Sigmoid colon (tissue), 7 donors: ENCODE measurements around the gene LRRC3. TPM values are rescaled to one million over a fixed set of nuclear protein-coding genes. Genes with fewer than 3 reads are reported as not detected.
A peak's percentile ranks its signal among the peaks of the same experiment; 100 is the strongest.

Experiments used
- DNase-seq: peaks from one replicate; pipeline ENCODE4 v3.0.0-alpha.2; 2019
- H3K27ac ChIP-seq, 4 donors: fragments of 200-600 bp; sonication (generic); one replicate each; pipeline ENCODE4 v1.5.1; 2016 to 2019; ENCODE audit warnings: mild to moderate bottlenecking in 1 of 4
- H3K27me3 ChIP-seq, 3 donors: fragments of 200-600 bp; sonication (generic); one replicate each; pipeline ENCODE4 v1.5.1; 2019; ENCODE audit warnings: mild to moderate bottlenecking in 1 of 3
- H3K36me3 ChIP-seq, 4 donors: fragments of 200-600 bp; sonication (generic); one replicate each; pipeline ENCODE4 v1.5.1; 2016 to 2019
- H3K4me1 ChIP-seq, 4 donors: fragments of 200-600 bp; sonication (generic); one replicate each; pipeline ENCODE4 v1.5.1; 2017 to 2019
- H3K4me3 ChIP-seq, 4 donors: fragments of 200-600 bp; sonication (generic); one replicate each; pipeline ENCODE4 v1.5.1; 2017 to 2019; ENCODE audit warnings: mild to moderate bottlenecking in 2 of 4, moderate library complexity in 1 of 4
- H3K9me3 ChIP-seq, 4 donors: fragments of 200-600 bp in 3 of 4; sonication (generic) in 3 of 4; one replicate each; pipeline versions ENCODE4 v1.5.1 to v1.6.1; 2013 to 2019
- EP300 ChIP-seq, 4 donors: sonication (generic); formaldehyde crosslinking; IDR thresholded peaks; one replicate each; pipeline ENCODE4 v1.6.1; 2017; ENCODE audit warnings: antibody characterized with exemption in 4 of 4
- POLR2A ChIP-seq, 2 donors: fragments of 450-650 bp; IDR thresholded peaks; one replicate each; pipeline ENCODE4 v1.6.1; 2016; ENCODE audit warnings: antibody characterized with exemption in 2 of 2, mild to moderate bottlenecking in 2 of 2, moderate library complexity in 2 of 2
- POLR2AphosphoS5 ChIP-seq, 4 donors: sonication (generic); formaldehyde crosslinking; IDR thresholded peaks; one replicate each; pipeline ENCODE4 v1.6.1; 2017; ENCODE audit warnings: antibody characterized with exemption in 4 of 4
- WGBS, 2 donors: extraction: QIAGEN DNeasy Blood & Tissue Kit; methylation state at CpG; one replicate each; pipeline ENCODE4 v1.1.7; 2013; 5-methylcytosine and 5-hydroxymethylcytosine counted together
- intact Hi-C: fragments of 100-400 bp; cut with DNase I; formaldehyde crosslinking; loops from one replicate; pipeline ENCODE4 v1.15.1; 2023
- polyA plus RNA-seq, 3 donors: library from polyadenylated mRNA; stranded (reverse); fragments of 200-250 nt; gene quantifications; one replicate each; pipeline ENCODE4 v1.2.3, GENCODE V29; 2013
- small RNA-seq, 3 donors: library from RNA; depleted of rRNA; stranded (forward); fragments of <200 nt; gene quantifications; one replicate each; pipeline ENCODE3, GENCODE V24; 2016
- total RNA-seq, 4 donors: library from RNA; depleted of rRNA; stranded (reverse); fragments of >200 nt; gene quantifications; one replicate each; pipeline ENCODE4 v1.1.0, GENCODE V29; 2016
- TF ChIP-seq, protein P1 (sequence below), 4 experiments: fragments of 450-650 bp in 3 of 4; fragments of 200-600 bp in 1 of 4; IDR thresholded peaks; one replicate each; pipeline ENCODE4 v1.5.1; 2016 to 2019; ENCODE audit warnings: antibody characterized with exemption in 4 of 4, mild to moderate bottlenecking in 3 of 4, moderate library complexity in 2 of 4
- donor health status: healthy with polysubstance abuse.
- donor health status: Bipolar disorder and iron deficiency.
- donor health status: healthy.

The LRRC3 gene
- total and polyA plus RNA-seq, 7 donors = under 0.01 to 7.1 (median 3.9) TPM

DNA sequence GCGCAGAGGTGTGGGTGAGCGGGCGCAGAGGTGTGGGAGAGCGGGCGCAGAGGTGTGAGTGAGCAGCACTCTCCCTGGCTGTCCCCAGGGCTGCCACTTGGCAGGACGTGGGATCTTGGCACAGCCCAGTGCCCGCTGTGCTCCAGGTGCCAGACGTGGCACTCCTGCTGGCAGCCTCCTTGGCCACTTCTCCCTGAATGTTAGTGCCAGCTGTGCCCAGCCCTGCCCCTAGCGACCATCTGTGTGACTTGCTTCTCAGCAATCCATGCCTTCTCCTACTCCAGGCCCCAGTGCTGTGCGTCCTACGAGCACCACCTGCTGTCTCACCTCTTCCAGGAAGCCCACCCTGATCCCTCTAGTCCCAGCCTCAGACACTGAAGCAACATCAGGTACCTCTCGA, 54.2 kb downstream of the LRRC3 start:
- Histone ChIP-seq H3K9me3 (no peaks in the 10 kb centered on the region), H3K4me1 (peaks cover 0 to 9% (median 3%) of the 10 kb centered on the region in 4 donors), H3K36me3 (no peaks in the 10 kb centered on the region), H3K27me3 (peaks cover 3 to 46% (median 15%) of the 10 kb centered on the region in 3 donors), H3K4me3 (no peak overlapping the region), H3K27ac (no peak overlapping the region)
- TF ChIP-seq POLR2AphosphoS5 (IDR thresholded peaks at IDR 0.05) = no peak
- TF ChIP-seq, protein P1, sequence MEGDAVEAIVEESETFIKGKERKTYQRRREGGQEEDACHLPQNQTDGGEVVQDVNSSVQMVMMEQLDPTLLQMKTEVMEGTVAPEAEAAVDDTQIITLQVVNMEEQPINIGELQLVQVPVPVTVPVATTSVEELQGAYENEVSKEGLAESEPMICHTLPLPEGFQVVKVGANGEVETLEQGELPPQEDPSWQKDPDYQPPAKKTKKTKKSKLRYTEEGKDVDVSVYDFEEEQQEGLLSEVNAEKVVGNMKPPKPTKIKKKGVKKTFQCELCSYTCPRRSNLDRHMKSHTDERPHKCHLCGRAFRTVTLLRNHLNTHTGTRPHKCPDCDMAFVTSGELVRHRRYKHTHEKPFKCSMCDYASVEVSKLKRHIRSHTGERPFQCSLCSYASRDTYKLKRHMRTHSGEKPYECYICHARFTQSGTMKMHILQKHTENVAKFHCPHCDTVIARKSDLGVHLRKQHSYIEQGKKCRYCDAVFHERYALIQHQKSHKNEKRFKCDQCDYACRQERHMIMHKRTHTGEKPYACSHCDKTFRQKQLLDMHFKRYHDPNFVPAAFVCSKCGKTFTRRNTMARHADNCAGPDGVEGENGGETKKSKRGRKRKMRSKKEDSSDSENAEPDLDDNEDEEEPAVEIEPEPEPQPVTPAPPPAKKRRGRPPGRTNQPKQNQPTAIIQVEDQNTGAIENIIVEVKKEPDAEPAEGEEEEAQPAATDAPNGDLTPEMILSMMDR (IDR thresholded peaks at IDR 0.05) = peak in 1 of 4 experiments; percentile 20
- DNase-seq = no peak
- 18 to 75% methylated on average over 12 of the region's 12 CpGs for WGBS, 2 donors
- intact Hi-C loops = no loop called here

DNA sequence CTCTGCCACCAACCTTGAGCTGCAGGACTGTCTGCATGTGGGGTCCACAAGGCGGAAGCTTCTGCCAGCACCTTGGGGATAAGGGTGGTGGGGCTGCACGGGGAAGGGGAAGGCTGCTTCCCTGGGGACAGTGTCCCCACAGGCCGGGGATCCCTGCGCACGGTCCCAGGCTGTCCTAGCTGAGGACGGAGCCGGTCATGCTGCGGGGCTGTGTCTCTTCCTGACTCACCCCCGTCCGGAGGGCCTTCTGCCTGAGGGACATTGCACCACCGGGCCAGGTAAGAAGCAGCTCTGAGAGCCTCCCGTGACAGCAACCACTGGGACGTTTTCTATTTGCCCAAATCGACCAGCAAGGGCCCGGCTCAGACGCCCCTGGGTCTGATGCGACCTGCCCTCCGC, 54.8 kb downstream of the LRRC3 start:
- no peak overlapping the region for H3K27ac ChIP-seq
- no peaks in the 10 kb centered on the region for H3K9me3 ChIP-seq
- TF ChIP-seq EP300 (IDR thresholded peaks at IDR 0.05) (no peak), POLR2A (IDR thresholded peaks at IDR 0.05) (no peak), POLR2AphosphoS5 (IDR thresholded peaks at IDR 0.05) (no peak)
- TF ChIP-seq, protein P1 (IDR thresholded peaks at IDR 0.05) = no peak
- intact Hi-C loops = loop anchor here (1.0 kb wide), 1 partner anchor 283 kb away; no protein-coding TSS in a partner anchor
- peaks cover 0 to 9% (median 3%) of the 10 kb centered on the region in 4 donors for H3K4me1 ChIP-seq
- H3K27me3 ChIP-seq = peaks cover 3 to 42% (median 15%) of the 10 kb centered on the region in 3 donors
- no peaks in the 10 kb centered on the region for H3K36me3 ChIP-seq
- DNase-seq = no peak
- WGBS, 2 donors = 42 to 59% methylated on average over 18 of the region's 18 CpGs
- H3K4me3 ChIP-seq = no peak overlapping the region

DNA sequence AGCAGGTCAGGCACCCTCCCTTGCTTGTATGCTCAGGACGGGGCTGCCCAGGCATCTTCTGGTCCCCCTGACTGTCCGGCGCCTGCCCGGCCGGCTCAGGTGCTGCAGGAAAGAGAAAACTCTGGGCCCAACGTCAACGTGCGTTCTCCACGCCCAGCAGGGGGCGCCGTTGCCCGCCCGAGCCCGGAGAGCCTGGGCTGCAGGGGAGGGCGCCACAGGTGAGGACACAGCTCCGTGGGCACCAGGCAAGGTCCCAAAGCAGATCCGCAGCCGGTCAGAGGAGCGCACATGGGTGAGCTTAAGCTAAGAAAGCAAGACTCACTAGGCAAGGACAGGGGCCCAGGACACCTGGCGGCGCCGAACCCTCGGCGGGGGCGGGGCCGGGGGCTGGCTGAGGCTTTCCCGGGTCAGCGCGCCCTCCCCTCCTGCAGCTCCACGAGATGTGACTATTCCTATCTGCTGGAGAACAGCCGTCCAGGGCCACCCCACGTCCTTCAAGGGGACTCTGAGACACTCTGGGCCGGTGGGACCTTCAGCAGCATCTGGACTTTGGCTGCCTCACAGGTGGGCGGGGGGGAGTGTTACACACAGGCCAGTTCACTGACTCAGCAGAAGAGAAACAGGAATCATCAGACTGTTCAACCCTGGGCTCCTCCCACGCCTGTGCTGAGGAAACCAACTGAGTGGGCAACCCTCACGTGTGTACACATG, 55.4 kb downstream of the LRRC3 start:
- Histone ChIP-seq H3K36me3 (no peaks in the 10 kb centered on the region), H3K27me3 (peaks cover 3 to 42% (median 15%) of the 10 kb centered on the region in 3 donors), H3K27ac (no peak overlapping the region), H3K9me3 (no peaks in the 10 kb centered on the region), H3K4me3 (no peak overlapping the region), H3K4me1 (peaks cover 0 to 9% (median 3%) of the 10 kb centered on the region in 4 donors)
- intact Hi-C loops = loop anchor here (1.0 kb wide), 1 partner anchor 283 kb away; no protein-coding TSS in a partner anchor
- no peak for DNase-seq
- WGBS, 2 donors = 4 to 10% methylated on average over 36 of the region's 36 CpGs
- TF ChIP-seq, protein P1 (IDR thresholded peaks at IDR 0.05) = peak; percentile 24 to 71 (median 55)
- TF ChIP-seq POLR2A (IDR thresholded peaks at IDR 0.05) (no peak), POLR2AphosphoS5 (IDR thresholded peaks at IDR 0.05) (no peak), EP300 (IDR thresholded peaks at IDR 0.05) (no peak)

DNA sequence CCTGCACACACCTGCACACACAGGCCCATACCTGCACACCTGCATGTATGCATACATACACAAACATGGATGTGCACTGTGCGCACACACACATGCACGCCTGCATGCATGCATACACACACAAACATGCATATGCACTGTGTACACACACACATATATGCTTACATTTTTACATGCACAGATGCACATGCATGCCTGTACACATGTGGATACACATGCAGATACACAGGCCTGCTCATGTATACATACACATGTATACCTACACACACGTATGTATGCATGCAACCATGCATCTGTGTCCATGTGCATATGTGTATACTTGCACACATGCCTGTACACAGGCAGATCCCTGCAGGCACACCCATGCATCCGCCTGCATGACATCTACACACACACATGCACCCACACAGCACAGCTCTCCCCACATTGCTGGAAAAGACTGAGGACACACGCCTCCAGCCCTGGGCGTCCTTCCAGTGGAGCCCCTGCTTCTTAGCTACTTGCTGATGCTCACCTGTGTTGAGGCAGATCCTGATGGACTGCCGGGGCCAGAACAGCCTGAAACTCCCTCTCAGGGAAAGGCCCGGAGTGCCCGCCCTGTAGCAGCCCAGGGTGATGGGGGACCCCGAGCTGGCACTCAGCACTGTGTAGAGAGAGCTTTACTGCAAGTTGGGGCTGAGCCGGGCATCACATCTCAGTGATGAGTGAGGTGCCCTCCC, 56.1 kb downstream of the LRRC3 start:
- Histone ChIP-seq H3K36me3 (no peaks in the 10 kb centered on the region), H3K4me1 (peaks cover 0 to 9% (median 3%) of the 10 kb centered on the region in 4 donors), H3K27ac (no peak overlapping the region), H3K9me3 (no peaks in the 10 kb centered on the region), H3K4me3 (no peak overlapping the region), H3K27me3 (peaks cover 3 to 36% (median 15%) of the 10 kb centered on the region in 3 donors)
- DNase-seq = no peak
- whole genome bisulfite sequencing, 2 donors = 86 to 91% methylated on average over 11 of the region's 11 CpGs
- TF ChIP-seq POLR2A (IDR thresholded peaks at IDR 0.05) = no peak
- no peak for TF ChIP-seq POLR2AphosphoS5 (IDR thresholded peaks at IDR 0.05)
- no peak for TF ChIP-seq EP300 (IDR thresholded peaks at IDR 0.05)
- TF ChIP-seq, protein P1 (IDR thresholded peaks at IDR 0.05) = no peak
- intact Hi-C loops = no loop called here

Small RNAs within 50 kb of the gene (small RNA-seq; reads per million reads assigned to genes)
- 0 reads per million in 3 donors for gene RF00285

Other genes with a start within 250 kb of the LRRC3 start
- gene ICOSLG, start 214.6 kb upstream of the LRRC3 start, total RNA-seq = 1 to 10 TPM in 1 of 4 donors, under 1 TPM in 3; 0.27 to 1.1 (median 0.83) TPM
- gene ICOSLG, start 214.6 kb upstream of the LRRC3 start, polyA plus RNA-seq = 1 to 10 TPM in 1 of 3 donors, under 1 TPM in 2; 0.60 to 5.7 (median 0.92) TPM
- gene DNMT3L, start 193.6 kb upstream of the LRRC3 start, total RNA-seq = not detected
- not detected for gene DNMT3L, start 193.6 kb upstream of the LRRC3 start, polyA plus RNA-seq
- gene AIRE, start 169.6 kb upstream of the LRRC3 start, total RNA-seq = not detected
- gene AIRE, start 169.6 kb upstream of the LRRC3 start, polyA plus RNA-seq = under 1 TPM in 1 of 3 donors, not detected in 2; 0.61 TPM
- 10 to 100 TPM; 38.0 to 69.8 (median 50.4) TPM for gene PFKL, start 155.5 kb upstream of the LRRC3 start, total RNA-seq
- 100 to 1,000 TPM; 138 to 159 (median 157) TPM for gene PFKL, start 155.5 kb upstream of the LRRC3 start, polyA plus RNA-seq
- gene CFAP410, start 116.1 kb upstream of the LRRC3 start, total RNA-seq = 10 to 100 TPM; 25.8 to 31.1 (median 27.6) TPM
- 10 to 100 TPM; 12.7 to 31.7 (median 28.2) TPM for gene CFAP410, start 116.1 kb upstream of the LRRC3 start, polyA plus RNA-seq
- gene TRPM2, start 101.9 kb upstream of the LRRC3 start, total RNA-seq = 1 to 10 TPM; 1.6 to 3.9 (median 3.2) TPM
- 1 to 10 TPM; 2.4 to 4.9 (median 3.5) TPM for gene TRPM2, start 101.9 kb upstream of the LRRC3 start, polyA plus RNA-seq
- gene KRTAP10-1, start 84.7 kb downstream of the LRRC3 start, total RNA-seq = not detected
- not detected for gene KRTAP10-1, start 84.7 kb downstream of the LRRC3 start, polyA plus RNA-seq
- not detected for gene KRTAP10-2, start 96.0 kb downstream of the LRRC3 start, total RNA-seq
- not detected for gene KRTAP10-2, start 96.0 kb downstream of the LRRC3 start, polyA plus RNA-seq
- gene KRTAP10-3, start 103.3 kb downstream of the LRRC3 start, total RNA-seq = under 1 TPM in 1 of 4 donors, not detected in 3; 0.66 TPM
- not detected for gene KRTAP10-3, start 103.3 kb downstream of the LRRC3 start, polyA plus RNA-seq
- not detected for gene KRTAP10-4, start 118.2 kb downstream of the LRRC3 start, total RNA-seq
- gene KRTAP10-4, start 118.2 kb downstream of the LRRC3 start, polyA plus RNA-seq = not detected
- gene KRTAP10-5, start 125.1 kb downstream of the LRRC3 start, total RNA-seq = not detected
- not detected for gene KRTAP10-5, start 125.1 kb downstream of the LRRC3 start, polyA plus RNA-seq
- not detected for gene KRTAP10-6, start 137.0 kb downstream of the LRRC3 start, total RNA-seq
- not detected for gene KRTAP10-6, start 137.0 kb downstream of the LRRC3 start, polyA plus RNA-seq
- not detected for gene KRTAP10-7, start 145.1 kb downstream of the LRRC3 start, total RNA-seq
- gene KRTAP10-7, start 145.1 kb downstream of the LRRC3 start, polyA plus RNA-seq = not detected
- not detected for gene KRTAP10-8, start 156.6 kb downstream of the LRRC3 start, total RNA-seq
- gene KRTAP10-8, start 156.6 kb downstream of the LRRC3 start, polyA plus RNA-seq = not detected
- not detected for gene KRTAP10-9, start 171.6 kb downstream of the LRRC3 start, total RNA-seq
- gene KRTAP10-9, start 171.6 kb downstream of the LRRC3 start, polyA plus RNA-seq = not detected
- not detected for gene KRTAP10-10, start 181.8 kb downstream of the LRRC3 start, total RNA-seq
- gene KRTAP10-10, start 181.8 kb downstream of the LRRC3 start, polyA plus RNA-seq = not detected
- not detected for gene KRTAP10-11, start 190.9 kb downstream of the LRRC3 start, total RNA-seq
- not detected for gene KRTAP10-11, start 190.9 kb downstream of the LRRC3 start, polyA plus RNA-seq
- gene KRTAP12-4, start 199.1 kb downstream of the LRRC3 start, total RNA-seq = not detected
- not detected for gene KRTAP12-4, start 199.1 kb downstream of the LRRC3 start, polyA plus RNA-seq
- not detected for gene KRTAP12-3, start 202.4 kb downstream of the LRRC3 start, total RNA-seq
- gene KRTAP12-3, start 202.4 kb downstream of the LRRC3 start, polyA plus RNA-seq = not detected
- gene KRTAP12-2, start 211.4 kb downstream of the LRRC3 start, total RNA-seq = not detected
- not detected for gene KRTAP12-2, start 211.4 kb downstream of the LRRC3 start, polyA plus RNA-seq
- gene KRTAP12-1, start 226.7 kb downstream of the LRRC3 start, total RNA-seq = not detected
- gene KRTAP12-1, start 226.7 kb downstream of the LRRC3 start, polyA plus RNA-seq = not detected
- gene KRTAP10-12, start 241.7 kb downstream of the LRRC3 start, total RNA-seq = not detected
- not detected for gene KRTAP10-12, start 241.7 kb downstream of the LRRC3 start, polyA plus RNA-seq